Adrenal gland (tissue), 12 donors: ENCODE data around the gene SPTB. TPM values are rescaled to one million over a fixed set of nuclear protein-coding genes. Genes with fewer than 3 reads are reported as not detected.

Experiments
- DNase-seq, 7 donors: peaks; one replicate each; pipeline ENCODE4 v3.0.0-alpha.2; 2019 to 2020
- H3K27ac ChIP-seq, 5 donors: fragments of 200-600 bp; sonication (generic) in 4 of 5; 1 replicate in 3 of 5; 2 replicates in 2 of 5; pipeline versions ENCODE4 v1.5.1 to v1.8.0; 2016 to 2020; ENCODE audit warnings: mild to moderate bottlenecking in 1 of 5
- H3K27me3 ChIP-seq: fragments of 200-600 bp; 2 replicates; pipeline ENCODE4 v1.8.0; 2021
- H3K36me3 ChIP-seq, 2 donors: fragments of 200-600 bp; replicated peaks in 1 of 2; 1 replicate in 1 of 2; 2 replicates in 1 of 2; pipeline versions ENCODE4 v1.5.1 to v1.8.0; 2018 to 2022
- H3K4me1 ChIP-seq, 2 donors: fragments of 200-600 bp; replicated peaks in 1 of 2; 1 replicate in 1 of 2; 2 replicates in 1 of 2; pipeline versions ENCODE4 v1.5.1 to v1.8.0; 2018 to 2021
- H3K4me3 ChIP-seq, 4 donors: fragments of 200-600 bp; sonication (generic) in 3 of 4; one replicate each; pipeline ENCODE4 v1.5.1; 2016 to 2018
- H3K9me3 ChIP-seq, 3 donors: fragments of 200-600 bp; sonication (generic) in 1 of 3; replicated peaks in 1 of 3; 1 replicate in 2 of 3; 2 replicates in 1 of 3; pipeline versions ENCODE4 v1.5.1 to v1.8.0; 2016 to 2021
- POLR2A ChIP-seq, 2 donors: fragments of 450-650 bp; IDR thresholded peaks; one replicate each; pipeline ENCODE4 v1.6.1; 2017; ENCODE audit warnings: antibody characterized with exemption in 2 of 2, mild to moderate bottlenecking in 2 of 2, moderate library complexity in 1 of 2
- WGBS, 4 donors: extraction: QIAGEN DNeasy Blood & Tissue Kit in 2 of 4; methylation state at CpG; one replicate each; pipeline versions ENCODE4 v1.1.5 to v1.1.7; 2013 to 2017; 5-methylcytosine and 5-hydroxymethylcytosine counted together
- intact Hi-C, 2 donors: fragments of 100-400 bp; cut with DNase I; formaldehyde crosslinking; loops; one replicate each; pipeline versions ENCODE4 v1.14.1 to v1.15.0; 2022 to 2023
- polyA plus RNA-seq, 3 donors: library from polyadenylated mRNA; stranded (reverse); fragments of 200-250 nt in 2 of 3; fragments of 350-450 nt in 1 of 3; fragmentation: Illumina TruSeq in 1 of 3; extraction: RNeasy Lipid Tissue Mini Kit (QIAGEN cat#74804) in 1 of 3; gene quantifications; one replicate each; pipeline ENCODE4 v1.2.3, GENCODE V29; 2013 to 2014
- total RNA-seq, 9 donors: library from RNA; depleted of rRNA in 4 of 9; stranded (reverse); fragments of >200 nt in 4 of 9; fragments of 120-200 nt in 1 of 9; fragmentation: NEBNext Ultra II Directional in 1 of 9; extraction: Animal tissue kit (Norgen Biotek cat#: 25700) in 1 of 9; gene quantifications; one replicate each; pipeline versions ENCODE4 v1.1.0 to v1.2.4, GENCODE V29; 2013 to 2023
- TF ChIP-seq, protein P1 (sequence below), 6 experiments: fragments of 450-650 bp in 4 of 6; fragments of 200-600 bp in 2 of 6; sonication (generic) in 1 of 6; IDR thresholded peaks; 1 replicate in 5 of 6; 2 replicates in 1 of 6; pipeline versions ENCODE4 v1.5.1 to v1.8.0; 2016 to 2021; ENCODE audit warnings: antibody characterized with exemption in 6 of 6, mild to moderate bottlenecking in 2 of 6, moderate library complexity in 1 of 6
- donor health status: healthy with polysubstance abuse.
- donor health status: Bipolar disorder and iron deficiency.
- donor health status: DM: yes; HTN: yes; CAD: no.
- donor health status: DM: no; HTN: no; CAD: no.
- donor health status: DM: no; HTN: no; CAD: no.
- donor health status: DM: yes; HTN: yes; CAD: no.

SPTB gene
- total and polyA plus RNA-seq, 12 donors: 0.18 to 14.5 (median 1.2) TPM

DNA sequence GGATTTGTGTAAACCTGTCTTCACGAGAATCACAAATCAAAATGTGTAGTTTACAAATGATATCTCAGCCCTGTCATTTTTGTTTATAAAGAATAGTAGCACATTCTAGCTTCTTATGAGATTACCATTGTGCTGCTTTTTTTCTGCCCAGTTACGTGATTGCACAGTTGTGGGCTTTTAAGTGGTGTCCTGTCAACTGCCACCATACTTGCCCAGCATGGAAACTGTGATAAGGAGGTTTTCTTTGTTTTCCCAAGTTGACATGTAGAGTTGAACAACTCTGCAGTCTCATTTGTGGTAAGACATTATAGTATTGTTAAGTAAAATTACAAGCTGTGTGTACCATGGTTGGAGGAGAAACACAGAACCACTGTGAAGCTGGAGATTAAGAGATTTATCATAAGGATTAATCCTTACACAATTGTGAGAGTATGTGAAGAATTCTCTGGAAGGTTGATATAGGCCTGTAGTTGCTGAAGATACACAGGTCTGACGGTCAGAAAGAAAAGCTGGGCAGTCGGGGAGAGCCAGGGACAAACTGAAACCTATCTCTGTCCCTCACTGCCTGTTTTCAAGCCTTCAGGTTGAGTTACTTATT lies 46.8 kb upstream of the SPTB start:
- 84 to 89% (median 87%) methylated on average over 4 of the region's 4 CpGs for WGBS, 4 donors
- Histone ChIP-seq H3K4me3 (no peak overlapping the region), H3K36me3 (peaks cover 0 to 47% of the 10 kb centered on the region in 2 donors), H3K27ac (no peak overlapping the region), H3K27me3 (no peaks in the 10 kb centered on the region), H3K9me3 (no peaks in the 10 kb centered on the region), H3K4me1 (peaks cover 0 to 24% of the 10 kb centered on the region in 2 donors)
- DNase-seq: no peak
- intact Hi-C loops: no loop called here
- TF ChIP-seq POLR2A (IDR thresholded peaks at IDR 0.05): no peak
- TF ChIP-seq, protein P1, sequence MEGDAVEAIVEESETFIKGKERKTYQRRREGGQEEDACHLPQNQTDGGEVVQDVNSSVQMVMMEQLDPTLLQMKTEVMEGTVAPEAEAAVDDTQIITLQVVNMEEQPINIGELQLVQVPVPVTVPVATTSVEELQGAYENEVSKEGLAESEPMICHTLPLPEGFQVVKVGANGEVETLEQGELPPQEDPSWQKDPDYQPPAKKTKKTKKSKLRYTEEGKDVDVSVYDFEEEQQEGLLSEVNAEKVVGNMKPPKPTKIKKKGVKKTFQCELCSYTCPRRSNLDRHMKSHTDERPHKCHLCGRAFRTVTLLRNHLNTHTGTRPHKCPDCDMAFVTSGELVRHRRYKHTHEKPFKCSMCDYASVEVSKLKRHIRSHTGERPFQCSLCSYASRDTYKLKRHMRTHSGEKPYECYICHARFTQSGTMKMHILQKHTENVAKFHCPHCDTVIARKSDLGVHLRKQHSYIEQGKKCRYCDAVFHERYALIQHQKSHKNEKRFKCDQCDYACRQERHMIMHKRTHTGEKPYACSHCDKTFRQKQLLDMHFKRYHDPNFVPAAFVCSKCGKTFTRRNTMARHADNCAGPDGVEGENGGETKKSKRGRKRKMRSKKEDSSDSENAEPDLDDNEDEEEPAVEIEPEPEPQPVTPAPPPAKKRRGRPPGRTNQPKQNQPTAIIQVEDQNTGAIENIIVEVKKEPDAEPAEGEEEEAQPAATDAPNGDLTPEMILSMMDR (IDR thresholded peaks at IDR 0.05): no peak

DNA sequence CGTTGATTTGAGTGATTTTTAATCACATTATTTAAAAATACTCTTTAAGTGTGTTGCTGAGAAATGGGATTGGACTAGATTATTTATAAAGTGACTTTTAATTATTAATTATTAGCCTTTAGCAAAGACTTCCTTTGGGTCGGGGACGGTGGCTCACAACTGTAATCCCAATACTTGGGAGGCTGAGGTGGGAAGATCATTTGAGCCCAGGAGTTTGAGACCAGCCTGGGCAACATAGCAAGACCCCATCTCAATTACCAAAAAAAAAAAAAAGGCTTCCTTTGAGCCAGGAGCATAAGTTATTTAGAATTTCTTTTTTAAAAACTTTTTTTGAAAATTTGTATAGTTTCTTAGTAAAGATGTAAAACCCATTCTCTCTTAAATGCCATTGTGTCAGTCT lies 43.3 kb upstream of the SPTB start:
- DNase-seq: no peak
- H3K4me3 ChIP-seq: no peak overlapping the region
- intact Hi-C loops: no loop called here
- WGBS, 4 donors: 81 to 92% (median 87%) methylated on average over 3 of the region's 3 CpGs
- peaks cover 5 to 35% of the 10 kb centered on the region in 2 donors for H3K4me1 ChIP-seq
- no peaks in the 10 kb centered on the region for H3K9me3 ChIP-seq
- no peak for TF ChIP-seq POLR2A (IDR thresholded peaks at IDR 0.05)
- TF ChIP-seq, protein P1 (IDR thresholded peaks at IDR 0.05): no peak
- no peaks in the 10 kb centered on the region for H3K27me3 ChIP-seq
- no peak overlapping the region for H3K27ac ChIP-seq
- peaks cover 0 to 34% of the 10 kb centered on the region in 2 donors for H3K36me3 ChIP-seq

DNA sequence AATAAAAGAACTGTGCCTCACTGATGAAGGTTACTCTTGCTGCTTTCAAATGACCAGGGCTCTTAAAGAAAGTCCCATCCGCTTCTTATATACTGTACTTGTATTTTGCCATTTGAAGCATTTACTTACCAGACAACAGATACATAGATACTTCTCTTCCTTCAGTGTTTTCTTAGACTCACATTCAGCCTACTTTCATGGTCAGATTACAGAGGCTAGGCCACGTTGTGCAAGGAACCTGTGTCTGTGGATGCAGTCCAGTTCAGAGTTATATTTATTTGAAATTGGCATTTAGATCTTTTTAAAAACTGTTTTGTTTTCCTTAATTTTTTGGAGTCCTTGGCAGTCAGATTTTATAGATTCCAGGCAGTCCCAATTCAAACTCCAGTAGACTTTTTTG lies 40.8 kb upstream of the SPTB start:
- intact Hi-C loops: no loop called here
- TF ChIP-seq POLR2A (IDR thresholded peaks at IDR 0.05): no peak
- TF ChIP-seq, protein P1 (IDR thresholded peaks at IDR 0.05): no peak
- H3K27me3 ChIP-seq: no peaks in the 10 kb centered on the region
- no peak for DNase-seq
- H3K4me3 ChIP-seq: no peak overlapping the region
- peaks cover 0 to 17% of the 10 kb centered on the region in 2 donors for H3K36me3 ChIP-seq
- no peak overlapping the region for H3K27ac ChIP-seq
- H3K4me1 ChIP-seq: peaks cover 14 to 49% of the 10 kb centered on the region in 2 donors
- 36 to 69% (median 57%) methylated on average over 2 of the region's 2 CpGs for WGBS, 4 donors
- H3K9me3 ChIP-seq: no peaks in the 10 kb centered on the region

DNA sequence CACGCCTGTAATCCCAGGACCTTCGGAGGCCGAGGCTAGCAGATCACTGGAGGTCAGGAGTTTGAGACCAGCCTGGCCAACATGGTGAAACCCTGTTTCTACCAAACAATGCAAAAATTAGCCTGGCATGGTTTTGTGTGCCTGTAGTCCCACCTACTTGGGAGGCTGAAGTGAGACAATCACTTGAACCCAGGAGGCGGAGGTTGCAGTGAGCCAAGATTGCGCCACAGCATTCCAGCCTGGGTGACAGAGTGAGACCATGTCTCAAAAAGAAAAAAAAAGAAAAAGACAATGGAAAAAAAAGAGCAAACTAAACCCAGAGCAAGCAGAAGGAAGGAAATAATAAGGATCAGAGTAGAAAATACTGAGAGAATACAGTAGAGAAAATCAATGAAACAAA lies 39.9 kb upstream of the SPTB start:
- DNase-seq: peak in 5 of 7 donors; percentile 41 to 67 (median 47)

More for the DNA sequence above, 39.9 kb upstream of the SPTB start:
- Histone ChIP-seq H3K4me1 (peaks cover 20 to 56% of the 10 kb centered on the region in 2 donors), H3K27ac (peak overlapping the region in 2 of 5 donors; percentile 0 to 9), H3K27me3 (no peaks in the 10 kb centered on the region), H3K4me3 (no peak overlapping the region), H3K9me3 (no peaks in the 10 kb centered on the region), H3K36me3 (peaks cover 0 to 8% of the 10 kb centered on the region in 2 donors)
- WGBS, 4 donors: 67 to 87% (median 78%) methylated on average over 5 of the region's 5 CpGs
- intact Hi-C loops: no loop called here
- no peak for TF ChIP-seq POLR2A (IDR thresholded peaks at IDR 0.05)
- TF ChIP-seq, protein P1 (IDR thresholded peaks at IDR 0.05): no peak
